GM19099 (cell line): ENCODE data around the gene FLRT2.

Experiments used
- POLR2A ChIP-seq: IDR thresholded peaks from 3 replicates; pipeline ENCODE4 v1.6.1; 2011; ENCODE audit warnings: low read depth; ENCODE audit not compliant: insufficient read length; ENCODE audit errors: extremely low read depth

The FLRT2 gene

DNA sequence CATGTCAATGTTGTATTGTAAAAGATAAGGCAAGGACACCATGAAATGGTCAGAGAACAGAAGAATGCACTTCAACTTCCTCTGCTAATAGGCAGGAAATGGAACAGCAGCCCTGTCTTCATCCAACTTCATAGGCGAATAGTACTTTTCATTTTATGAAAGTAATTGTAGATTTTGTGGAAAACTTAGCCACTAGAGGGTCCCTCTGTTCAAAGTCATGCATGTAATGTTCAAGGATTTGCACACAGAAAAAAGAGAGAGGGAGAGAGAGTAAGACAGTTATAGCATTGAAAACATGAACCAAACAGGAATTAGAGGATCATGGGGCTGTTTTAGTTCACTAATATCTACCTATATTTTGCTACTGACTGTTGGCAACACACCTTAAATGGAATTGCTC is 172.2 kb downstream of the FLRT2 start:
- no peak for TF ChIP-seq POLR2A

DNA sequence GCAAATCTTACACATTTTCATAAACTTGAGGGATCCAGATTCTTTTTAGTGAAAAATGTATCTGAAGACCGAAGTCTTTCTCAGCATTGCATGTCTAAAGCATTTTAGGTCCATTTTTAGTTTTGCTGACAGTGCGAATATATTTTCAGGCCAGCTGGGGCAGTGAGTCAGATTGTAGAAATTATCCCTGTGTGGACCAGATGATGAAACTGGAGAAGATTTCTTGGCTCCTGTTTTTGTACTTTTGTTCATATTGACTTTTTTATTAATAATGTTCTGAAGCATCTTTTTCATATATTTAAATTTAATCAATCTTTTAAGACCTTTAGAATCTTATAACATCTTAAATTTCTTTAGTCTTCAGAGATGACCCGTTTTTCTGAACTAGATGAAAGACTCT is 173.1 kb downstream of the FLRT2 start:
- no peak for TF ChIP-seq POLR2A
